Neuronal stem cell (in vitro differentiated cells): ENCODE measurements around the gene NRG3.

Experiments
- DNase-seq: peaks from one replicate; pipeline ENCODE4 v3.0.0-alpha.2; 2013; ENCODE audit warnings: low spot score
- H2AFZ ChIP-seq: one replicate; pipeline ENCODE4 v1.6.1; 2013; ENCODE audit warnings: mild to moderate bottlenecking, low read length, inconsistent platforms
- H2AK5ac ChIP-seq: 2 replicates; pipeline ENCODE4 v1.6.1; 2013; ENCODE audit warnings: low read depth, mild to moderate bottlenecking, inconsistent platforms, low read length, moderate library complexity, mixed read lengths
- H2BK120ac ChIP-seq: 2 replicates; pipeline ENCODE4 v1.6.1; 2013; ENCODE audit warnings: low read depth, mild to moderate bottlenecking, inconsistent platforms, low read length, moderate library complexity, mixed read lengths
- H2BK12ac ChIP-seq: one replicate; pipeline ENCODE4 v1.6.1; 2013; ENCODE audit warnings: low read length, inconsistent platforms
- H2BK15ac ChIP-seq: 2 replicates; pipeline ENCODE4 v1.6.1; 2013; ENCODE audit warnings: mild to moderate bottlenecking, low read length, inconsistent platforms, mixed read lengths
- H2BK5ac ChIP-seq: one replicate; pipeline ENCODE4 v1.6.1; 2013; ENCODE audit warnings: inconsistent platforms, mild to moderate bottlenecking, low read length, moderate library complexity
- H3K14ac ChIP-seq: one replicate; pipeline ENCODE4 v1.6.1; 2013; ENCODE audit warnings: low read length, inconsistent platforms
- H3K18ac ChIP-seq: 2 replicates; pipeline ENCODE4 v1.6.1; 2013; ENCODE audit warnings: low read length, inconsistent platforms
- H3K23ac ChIP-seq: 2 replicates; pipeline ENCODE4 v1.6.1; 2013; ENCODE audit warnings: low read depth, mild to moderate bottlenecking, mixed read lengths, low read length, inconsistent platforms; ENCODE audit not compliant: poor library complexity
- H3K27ac ChIP-seq: replicated peaks from 3 replicates; pipeline ENCODE4 v1.5.1; 2013; ENCODE audit warnings: low read length, inconsistent platforms
- H3K27me3 ChIP-seq, 3 experiments: 2 replicates each; pipeline ENCODE4 v1.6.1; 2013; ENCODE audit warnings: low read length in 3 of 3, mild to moderate bottlenecking in 2 of 3, inconsistent platforms in 1 of 3, low read depth in 1 of 3, mixed read lengths in 1 of 3, moderate library complexity in 1 of 3; ENCODE audit not compliant: control insufficient read depth in 3 of 3, insufficient read depth in 3 of 3
- H3K36me3 ChIP-seq, 2 donors: replicated peaks in 1 of 2; 2 replicates each; pipeline ENCODE4 v1.6.1; 2013; ENCODE audit warnings: low read length in 2 of 2; ENCODE audit not compliant: control insufficient read depth in 2 of 2, insufficient read depth in 2 of 2
- H3K4ac ChIP-seq: 2 replicates; pipeline ENCODE4 v1.6.1; 2013; ENCODE audit warnings: inconsistent platforms, mild to moderate bottlenecking, low read length, moderate library complexity
- H3K4me1 ChIP-seq, 2 donors: 1 replicate in 1 of 2; 2 replicates in 1 of 2; pipeline ENCODE4 v1.6.1; 2013; ENCODE audit warnings: low read length in 2 of 2, low read depth in 1 of 2; ENCODE audit not compliant: control insufficient read depth in 2 of 2, insufficient read depth in 1 of 2
- H3K4me2 ChIP-seq: one replicate; pipeline ENCODE4 v1.6.1; 2013; ENCODE audit warnings: mild to moderate bottlenecking, low read length, inconsistent platforms; ENCODE audit not compliant: insufficient read depth, poor library complexity, severe bottlenecking
- H3K4me3 ChIP-seq, 2 donors: 2 replicates each; pipeline ENCODE4 v1.5.1; 2013; ENCODE audit warnings: low read length in 2 of 2, mild to moderate bottlenecking in 2 of 2, inconsistent platforms in 1 of 2, moderate library complexity in 1 of 2
- H3K79me1 ChIP-seq: one replicate; pipeline ENCODE4 v1.6.1; 2013; ENCODE audit warnings: low read depth, mild to moderate bottlenecking, inconsistent platforms, low read length, moderate library complexity
- H3K9ac ChIP-seq: one replicate; pipeline ENCODE4 v1.6.1; 2013; ENCODE audit warnings: mild to moderate bottlenecking, low read depth, low read length, inconsistent platforms; ENCODE audit not compliant: poor library complexity
- H3K9me3 ChIP-seq, 2 donors: replicated peaks in 1 of 2; 2 replicates each; pipeline versions ENCODE3 to v1.6.1; 2013; ENCODE audit warnings: low read length in 2 of 2, mild to moderate bottlenecking in 2 of 2, inconsistent platforms in 1 of 2, low read depth in 1 of 2, mixed read lengths in 1 of 2, moderate library complexity in 1 of 2; ENCODE audit not compliant: control insufficient read depth in 2 of 2, insufficient read depth in 1 of 2
- H4K8ac ChIP-seq: one replicate; pipeline ENCODE4 v1.6.1; 2013; ENCODE audit warnings: low read depth, mild to moderate bottlenecking, inconsistent platforms, low read length, moderate library complexity
- H4K91ac ChIP-seq: one replicate; pipeline ENCODE4 v1.6.1; 2013; ENCODE audit warnings: low read length, low read depth, mild to moderate bottlenecking, inconsistent platforms; ENCODE audit not compliant: poor library complexity
- WGBS, 2 donors: extraction: QIAGEN DNeasy Blood & Tissue Kit; methylation state at CpG; one replicate each; pipeline ENCODE4 v1.1.7; 2013; ENCODE audit warnings: missing lambda C conversion rate in 2 of 2, mixed read lengths in 1 of 2; ENCODE audit not compliant: insufficient read length in 2 of 2, insufficient replicate concordance in 1 of 2; ENCODE audit errors: extremely low coverage in 2 of 2; 5-methylcytosine and 5-hydroxymethylcytosine counted together

Gene NRG3

GRCh38 chr10:82742478-82742877 is 867.5 kb downstream of the NRG3 start:
- Histone ChIP-seq H2BK5ac (no peak overlapping the region), H3K9me3 (no peaks in the 10 kb centered on the region), H3K9ac (no peak overlapping the region), H3K4me1 (peaks cover 5 to 8% of the 10 kb centered on the region in 2 donors), H4K8ac (no peak overlapping the region), H3K4ac (no peak overlapping the region), H3K4me2 (no peak overlapping the region), H3K18ac (no peak overlapping the region), H3K79me1 (no peaks in the 10 kb centered on the region), H3K27me3 (no peaks in the 10 kb centered on the region), H3K23ac (no peak overlapping the region), H4K91ac (no peak overlapping the region), H3K27ac (no peak overlapping the region), H3K4me3 (no peak overlapping the region), H3K36me3 (no peaks in the 10 kb centered on the region), H2AFZ (peak overlapping the region; percentile 62), H2AK5ac (no peak overlapping the region), H2BK15ac (no peak overlapping the region), H2BK12ac (no peak overlapping the region), H3K14ac (no peak overlapping the region), H2BK120ac (no peak overlapping the region)
- DNase-seq, result no peak
- no CpG with 5 or more reads among the region's 4 CpGs for WGBS, 2 donors

GRCh38 chr10:82742898-82743297 is 867.9 kb downstream of the NRG3 start:
- Histone ChIP-seq H2BK15ac (no peak overlapping the region), H2BK120ac (no peak overlapping the region), H3K4me2 (no peak overlapping the region), H3K14ac (no peak overlapping the region), H2AK5ac (no peak overlapping the region), H2AFZ (peak overlapping the region; percentile 62), H3K4ac (no peak overlapping the region), H3K79me1 (no peaks in the 10 kb centered on the region), H4K91ac (no peak overlapping the region), H4K8ac (no peak overlapping the region), H3K4me1 (peaks cover 5 to 6% of the 10 kb centered on the region in 2 donors), H3K4me3 (no peak overlapping the region), H3K9me3 (no peaks in the 10 kb centered on the region), H3K18ac (no peak overlapping the region), H2BK5ac (no peak overlapping the region), H2BK12ac (no peak overlapping the region), H3K27ac (no peak overlapping the region), H3K9ac (no peak overlapping the region), H3K27me3 (no peaks in the 10 kb centered on the region), H3K36me3 (no peaks in the 10 kb centered on the region), H3K23ac (no peak overlapping the region)
- WGBS, 2 donors, result no CpG with 5 or more reads among the region's 7 CpGs
- no peak for DNase-seq

- Histone ChIP-seq H3K27ac (no peak overlapping the region), H3K18ac (no peak overlapping the region), H3K4ac (no peak overlapping the region), H3K9ac (no peak overlapping the region), H2BK120ac (no peak overlapping the region), H3K4me2 (no peak overlapping the region), H4K91ac (no peak overlapping the region), H3K4me1 (no peaks in the 10 kb centered on the region), H2AFZ (no peak overlapping the region), H2BK12ac (no peak overlapping the region), H2AK5ac (no peak overlapping the region), H2BK5ac (no peak overlapping the region), H2BK15ac (no peak overlapping the region), H3K27me3 (no peaks in the 10 kb centered on the region), H3K79me1 (no peaks in the 10 kb centered on the region), H3K9me3 (no peaks in the 10 kb centered on the region), H4K8ac (no peak overlapping the region), H3K14ac (no peak overlapping the region), H3K23ac (no peak overlapping the region), H3K36me3 (no peaks in the 10 kb centered on the region), H3K4me3 (no peak overlapping the region)
- no peak for DNase-seq
Measured at GRCh38 chr10:82750538-82750937, 875.5 kb downstream of the NRG3 start.

GRCh38 chr10:82757397-82757796 is 882.4 kb downstream of the NRG3 start:
- H2BK15ac ChIP-seq, result no peak overlapping the region
- no peak overlapping the region for H2AFZ ChIP-seq
- no peak overlapping the region for H3K4me2 ChIP-seq
- no peak overlapping the region for H3K4ac ChIP-seq
- no peak overlapping the region for H4K91ac ChIP-seq
- DNase-seq, result no peak
- no peak overlapping the region for H2AK5ac ChIP-seq
- no peaks in the 10 kb centered on the region for H3K79me1 ChIP-seq
- H3K9me3 ChIP-seq, result no peaks in the 10 kb centered on the region
- WGBS, 2 donors, result no CpG with 5 or more reads among the region's 3 CpGs
- H3K14ac ChIP-seq, result no peak overlapping the region
- H3K18ac ChIP-seq, result no peak overlapping the region
- H3K23ac ChIP-seq, result no peak overlapping the region
- no peak overlapping the region for H2BK5ac ChIP-seq
- no peak overlapping the region for H2BK120ac ChIP-seq
- H3K27ac ChIP-seq, result no peak overlapping the region
- no peaks in the 10 kb centered on the region for H3K36me3 ChIP-seq
- no peak overlapping the region for H3K4me3 ChIP-seq
- H3K9ac ChIP-seq, result no peak overlapping the region
- H2BK12ac ChIP-seq, result no peak overlapping the region
- no peaks in the 10 kb centered on the region for H3K27me3 ChIP-seq
- no peak overlapping the region for H4K8ac ChIP-seq
- peaks cover 2 to 13% of the 10 kb centered on the region in 2 donors for H3K4me1 ChIP-seq
